Measurements from ENCODE around the gene ZNF568.

ZNF568 gene

DNA sequence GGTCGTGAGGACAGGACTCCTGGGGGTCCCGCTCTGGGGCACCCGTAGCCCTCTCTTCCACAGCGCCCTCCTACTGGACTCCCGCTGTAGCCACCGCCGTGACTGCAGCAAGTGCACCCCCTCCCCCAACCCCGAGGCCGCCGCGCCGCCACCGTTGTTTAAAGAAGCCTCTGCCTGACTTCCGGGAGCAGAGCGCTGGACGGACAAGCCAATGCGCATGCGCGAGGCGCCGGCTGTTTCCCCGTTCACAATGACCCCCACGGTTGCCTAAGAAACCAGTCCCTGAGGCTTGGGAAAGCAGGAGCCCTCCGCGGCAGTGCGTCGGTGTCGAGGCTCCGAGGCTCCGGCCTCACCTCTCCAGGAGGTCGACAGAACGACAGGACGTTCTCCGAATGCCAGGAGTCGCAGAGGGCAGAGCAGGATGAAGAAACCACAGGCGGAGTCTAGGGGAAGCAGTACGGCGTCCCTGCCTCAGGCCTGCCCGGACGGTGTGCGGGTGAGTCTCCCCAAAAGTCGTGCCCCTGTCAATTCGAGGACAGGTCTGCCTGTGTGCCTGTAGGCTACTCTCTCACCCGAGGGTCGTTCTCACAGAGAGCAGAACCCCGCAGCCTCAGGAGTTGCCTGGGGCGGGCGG lies 91.6 kb downstream of the ZNF568 start:
- DNase-seq = no peak

DNA sequence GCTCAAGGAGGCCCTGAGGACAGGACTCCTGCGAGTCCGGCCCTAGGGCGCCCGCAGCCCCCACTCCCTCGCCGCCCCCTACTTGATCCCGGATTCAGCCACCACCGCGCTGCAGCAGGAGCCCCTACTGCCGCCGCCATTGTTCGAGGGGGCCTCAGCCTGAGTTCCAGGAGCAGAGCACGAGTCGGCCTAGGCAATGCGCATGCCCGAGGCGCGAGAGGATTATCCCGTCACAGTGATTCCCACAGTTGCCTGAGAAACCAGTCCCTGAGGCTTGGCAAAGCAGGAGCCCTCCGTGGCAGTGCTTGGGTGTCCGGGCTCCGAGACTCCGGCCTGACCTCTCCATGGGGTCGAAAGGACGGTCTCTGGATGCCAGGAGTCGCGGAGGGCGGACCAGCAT lies 93.7 kb downstream of the ZNF568 start:
- no peak for DNase-seq

DNA sequence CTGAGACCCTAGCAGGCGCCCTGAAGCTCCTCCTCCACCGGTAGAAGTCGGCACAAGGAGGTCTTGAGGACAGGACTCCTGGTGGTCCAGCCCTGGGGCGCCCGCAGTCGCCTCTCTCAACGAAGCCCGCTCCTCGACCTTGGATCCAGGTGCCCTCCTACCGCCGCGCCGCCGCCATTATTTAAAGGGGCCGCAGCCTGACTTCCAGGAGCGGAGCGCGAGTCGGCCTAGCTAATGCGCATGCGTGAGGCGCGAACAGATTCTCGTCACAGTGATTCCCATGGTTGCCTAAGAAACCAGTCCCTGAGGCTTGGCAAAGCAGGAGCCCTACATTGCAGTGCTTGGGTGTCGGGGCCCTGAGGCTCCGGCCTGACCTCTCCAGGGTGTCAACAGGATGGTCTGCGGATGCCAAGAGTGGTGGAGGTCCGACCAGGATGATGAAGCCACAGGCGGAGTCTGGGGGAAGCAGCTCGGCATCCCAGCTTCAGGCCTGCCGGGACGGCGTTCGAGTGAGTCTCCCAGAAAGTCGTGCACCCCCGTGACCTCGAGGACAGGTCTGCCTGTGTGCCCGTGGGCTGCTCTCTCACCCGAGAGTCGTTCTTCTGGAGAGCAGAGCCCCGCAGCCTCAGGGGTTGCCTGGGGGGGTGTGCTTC lies 96.1 kb downstream of the ZNF568 start:
- DNase-seq = no peak

DNA sequence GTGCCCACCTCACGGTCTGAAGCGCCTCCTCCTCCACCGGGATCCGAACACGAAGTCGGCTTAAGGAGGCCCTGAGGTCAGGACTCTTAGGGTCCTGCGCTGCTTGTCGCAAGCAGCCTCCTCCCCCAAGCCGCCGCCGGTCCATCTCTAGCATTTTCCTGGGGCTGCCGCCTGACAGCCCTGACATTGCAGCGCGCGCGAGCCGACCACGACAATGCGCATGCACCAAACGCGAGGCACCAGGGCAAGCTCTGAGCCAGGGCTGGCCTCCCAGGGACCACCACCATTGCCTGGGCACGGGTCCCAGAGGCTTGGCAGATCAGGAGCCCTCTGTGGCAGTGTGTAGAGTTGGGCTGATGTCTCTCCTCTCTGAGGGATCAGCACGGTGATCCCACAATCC lies 98.3 kb downstream of the ZNF568 start:
- DNase-seq = no peak

DNA sequence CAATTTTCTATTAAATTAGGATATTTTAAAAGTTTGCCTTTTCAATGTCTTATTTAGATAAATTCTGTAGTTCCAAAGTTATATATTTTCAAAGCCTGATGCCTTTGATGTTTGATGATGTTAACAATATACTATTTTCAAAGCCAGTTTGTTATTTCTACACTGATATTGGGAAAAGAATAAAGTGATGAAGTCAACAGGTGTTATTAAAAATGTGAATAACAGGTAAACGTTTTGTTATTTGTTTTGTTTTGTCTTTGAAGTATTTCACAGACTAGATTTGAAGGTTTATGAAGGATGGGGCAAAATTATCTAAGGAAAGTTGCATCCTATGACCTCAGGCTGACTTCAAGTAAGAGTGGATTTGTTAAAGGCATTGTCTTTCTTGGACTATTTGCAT lies 129.0 kb downstream of the ZNF568 start:
- DNase-seq = no peak
